T-helper 17 cell (primary cell): ENCODE results near the gene PKNOX1. TPM values are rescaled to one million over a fixed set of nuclear protein-coding genes. Genes with fewer than 3 reads are reported as not detected.
"Not testable (repeated sequence)": the region's sequence is repeated elsewhere in the genome, so short reads cannot be mapped to it uniquely, and the experiment has no call there.

Source experiments
- ATAC-seq: fragments of 150-1000 bp; cut with Tn5 transposase; 2 replicates; pipeline ENCODE4 v1.10.0; 2021; ENCODE audit warnings: mild to moderate bottlenecking, moderate library complexity
- DNase-seq, 3 donors: peaks; one replicate each; pipeline versions ENCODE4 v3.0.0 to v3.0.0-alpha.2; 2020 to 2021
- H3K9me3 ChIP-seq: one replicate; pipeline ENCODE4 v1.7.0; 2013; ENCODE audit warnings: low read length, mild to moderate bottlenecking; ENCODE audit not compliant: control insufficient read depth, poor library complexity, severe bottlenecking
- H3K27ac Mint-ChIP-seq: one replicate; pipeline ENCODE4 v1.8.0; 2022; ENCODE audit warnings: mild to moderate bottlenecking, moderate library complexity, mixed read lengths
- H3K27me3 Mint-ChIP-seq: one replicate; pipeline ENCODE4 v1.8.0; 2022; ENCODE audit warnings: mixed read lengths
- H3K36me3 Mint-ChIP-seq: one replicate; pipeline ENCODE4 v1.8.0; 2022; ENCODE audit warnings: low read depth, mixed read lengths
- H3K4me1 Mint-ChIP-seq: one replicate; pipeline ENCODE4 v1.8.0; 2022; ENCODE audit warnings: mild to moderate bottlenecking, mixed read lengths
- H3K4me3 Mint-ChIP-seq: one replicate; pipeline ENCODE4 v1.8.0; 2022; ENCODE audit warnings: mild to moderate bottlenecking, moderate library complexity, mixed read lengths
- total RNA-seq, 4 donors: library from RNA in 2 of 4; stranded (reverse) in 2 of 4; gene quantifications; one replicate each; pipeline ENCODE4 v1.2.3 and lab custom pipeline; 2022 to 2026

Gene PKNOX1
- total RNA-seq, 2 donors from 2014 or later: 11.5 to 15.3 TPM

DNA sequence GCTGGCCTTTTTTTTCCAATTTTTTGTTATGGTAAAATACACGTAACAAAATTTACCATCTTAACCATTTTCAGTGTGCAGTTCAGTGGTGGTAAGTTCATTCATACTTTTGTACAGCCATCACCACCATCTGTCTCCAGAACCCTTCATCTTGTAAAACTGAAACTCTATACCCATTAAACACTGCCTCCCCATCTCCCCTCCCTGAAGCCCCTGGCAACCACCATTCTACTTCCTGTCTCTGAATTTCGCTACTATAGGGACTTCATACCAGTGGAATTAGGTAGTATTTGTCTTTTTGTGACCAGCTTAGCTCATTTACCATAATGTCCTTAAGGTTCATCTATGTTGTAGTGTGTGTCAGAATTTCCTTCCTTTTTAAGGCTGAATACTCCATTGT, 8.7 kb downstream of the PKNOX1 start:
- H3K9me3 ChIP-seq: no peaks in the 10 kb centered on the region
- H3K27ac Mint-ChIP-seq: no peak overlapping the region
- no peaks in the 10 kb centered on the region for H3K27me3 Mint-ChIP-seq
- DNase-seq: no peak
- H3K4me3 Mint-ChIP-seq: no peak overlapping the region
- H3K4me1 Mint-ChIP-seq: peaks cover 11% of the 10 kb centered on the region
- no peaks in the 10 kb centered on the region for H3K36me3 Mint-ChIP-seq
- ATAC-seq: no peak

DNA sequence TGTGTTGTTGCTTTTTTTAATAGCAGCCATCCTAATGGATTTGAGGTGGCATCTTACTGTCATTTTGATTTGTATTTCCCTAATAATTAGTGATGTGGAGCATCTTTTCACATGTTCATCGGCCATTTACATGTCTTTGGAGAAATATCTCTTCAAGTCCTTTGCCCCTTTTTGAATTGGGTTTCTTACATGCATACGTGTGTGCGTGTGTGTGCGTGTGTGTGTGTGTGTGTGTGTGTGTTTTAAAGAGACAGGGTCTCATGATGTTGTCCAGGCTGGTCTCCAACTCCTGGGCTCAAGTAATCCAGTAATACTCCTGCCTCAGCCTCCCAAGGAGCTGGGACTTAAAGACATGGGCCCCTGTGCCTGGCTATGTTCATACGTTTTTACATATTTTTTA, 9.5 kb downstream of the PKNOX1 start:
- Mint-ChIP-seq H3K27ac (no peak overlapping the region), H3K27me3 (no peaks in the 10 kb centered on the region)
- no peaks in the 10 kb centered on the region for H3K9me3 ChIP-seq

DNA sequence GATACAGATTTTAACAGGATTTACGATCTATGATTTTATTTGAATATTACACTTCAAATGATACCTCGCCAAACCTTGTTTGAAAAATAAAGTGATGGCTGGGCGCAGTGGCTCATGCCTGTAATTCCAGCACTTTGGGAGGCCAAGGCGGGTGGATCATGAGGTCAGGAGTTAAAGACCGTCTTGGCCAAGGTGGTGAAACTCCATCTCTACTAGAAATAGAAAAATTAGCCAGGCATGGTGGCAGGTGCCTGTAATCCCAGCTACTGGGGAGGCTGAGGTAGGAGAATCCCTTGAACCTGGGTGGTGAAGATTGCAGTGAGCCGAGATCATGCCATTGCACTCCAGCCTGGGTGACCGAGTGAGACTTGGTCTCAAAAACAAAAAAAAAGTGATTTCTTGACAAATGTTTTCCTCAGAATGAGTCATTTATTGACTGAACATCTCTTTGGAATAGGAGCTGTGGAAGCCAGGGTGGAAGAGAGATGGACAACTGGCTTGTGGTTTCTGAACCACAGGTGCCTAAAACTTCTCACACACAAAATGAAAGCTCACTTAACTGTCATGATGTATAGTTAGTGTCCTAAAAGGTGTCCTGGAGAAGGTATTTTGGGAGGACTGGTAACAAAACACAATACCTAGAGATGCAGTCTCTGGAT, 11.9 kb downstream of the PKNOX1 start:
- Mint-ChIP-seq H3K4me3 (no peak overlapping the region), H3K27me3 (no peaks in the 10 kb centered on the region), H3K36me3 (no peaks in the 10 kb centered on the region), H3K27ac (no peak overlapping the region), H3K4me1 (peaks cover 18% of the 10 kb centered on the region)
- no peaks in the 10 kb centered on the region for H3K9me3 ChIP-seq
- DNase-seq: no peak
- no peak for ATAC-seq

More for the DNA sequence above, 9.5 kb downstream of the PKNOX1 start:
- DNase-seq (no peak), ATAC-seq (no peak)
- Mint-ChIP-seq H3K4me1 (peaks cover 12% of the 10 kb centered on the region), H3K4me3 (no peak overlapping the region), H3K36me3 (no peaks in the 10 kb centered on the region)

DNA sequence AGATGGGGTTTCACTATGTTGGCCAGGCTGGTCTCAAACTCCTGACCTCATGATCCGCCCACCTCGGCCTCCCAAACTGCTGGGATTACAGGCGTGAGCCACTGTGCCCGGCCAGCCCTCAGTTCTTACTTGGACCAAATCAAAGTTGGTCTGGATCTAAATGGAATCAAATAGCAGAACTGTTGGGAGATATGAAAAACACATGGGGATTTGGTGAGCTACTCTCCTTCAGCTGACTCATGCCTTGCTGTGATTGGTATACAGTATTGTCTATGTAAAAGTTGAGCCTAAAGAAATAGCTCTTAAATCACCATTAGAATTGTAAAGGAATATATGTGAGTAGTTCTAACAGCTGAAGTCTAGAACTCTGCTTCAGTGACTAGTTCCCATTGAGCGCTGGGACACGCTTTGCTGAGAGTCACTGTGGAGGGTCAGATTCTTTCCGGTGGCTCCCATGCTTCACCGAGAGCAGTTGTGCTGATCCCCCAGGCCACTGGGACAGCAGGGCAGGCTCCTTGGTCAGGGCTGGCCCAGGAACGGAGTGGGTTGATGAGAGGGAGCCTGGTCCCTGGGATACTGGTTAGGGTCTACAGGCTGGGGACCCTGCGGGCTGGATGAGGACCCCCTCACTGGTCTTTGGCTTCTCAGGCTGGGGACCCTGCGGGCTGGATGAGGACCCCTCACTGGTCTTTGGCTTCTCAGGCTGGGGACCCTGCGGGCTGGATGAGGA, 14.0 kb downstream of the PKNOX1 start:
- Mint-ChIP-seq H3K4me3 (no peak overlapping the region), H3K27ac (no peak overlapping the region), H3K36me3 (no peaks in the 10 kb centered on the region), H3K27me3 (no peaks in the 10 kb centered on the region), H3K4me1 (peaks cover 16% of the 10 kb centered on the region)
- no peak for DNase-seq
- ATAC-seq: no peak
- no peaks in the 10 kb centered on the region for H3K9me3 ChIP-seq

- ATAC-seq, H3K36me3 Mint-ChIP-seq, H3K4me3 Mint-ChIP-seq, H3K27ac Mint-ChIP-seq, H3K27me3 Mint-ChIP-seq, H3K9me3 ChIP-seq, DNase-seq: not testable (repeated sequence)
- peaks cover 16% of the 10 kb centered on the region for H3K4me1 Mint-ChIP-seq
Measured at GRCh38 chr21:42989370-42989769, 15.0 kb downstream of the PKNOX1 start.

DNA sequence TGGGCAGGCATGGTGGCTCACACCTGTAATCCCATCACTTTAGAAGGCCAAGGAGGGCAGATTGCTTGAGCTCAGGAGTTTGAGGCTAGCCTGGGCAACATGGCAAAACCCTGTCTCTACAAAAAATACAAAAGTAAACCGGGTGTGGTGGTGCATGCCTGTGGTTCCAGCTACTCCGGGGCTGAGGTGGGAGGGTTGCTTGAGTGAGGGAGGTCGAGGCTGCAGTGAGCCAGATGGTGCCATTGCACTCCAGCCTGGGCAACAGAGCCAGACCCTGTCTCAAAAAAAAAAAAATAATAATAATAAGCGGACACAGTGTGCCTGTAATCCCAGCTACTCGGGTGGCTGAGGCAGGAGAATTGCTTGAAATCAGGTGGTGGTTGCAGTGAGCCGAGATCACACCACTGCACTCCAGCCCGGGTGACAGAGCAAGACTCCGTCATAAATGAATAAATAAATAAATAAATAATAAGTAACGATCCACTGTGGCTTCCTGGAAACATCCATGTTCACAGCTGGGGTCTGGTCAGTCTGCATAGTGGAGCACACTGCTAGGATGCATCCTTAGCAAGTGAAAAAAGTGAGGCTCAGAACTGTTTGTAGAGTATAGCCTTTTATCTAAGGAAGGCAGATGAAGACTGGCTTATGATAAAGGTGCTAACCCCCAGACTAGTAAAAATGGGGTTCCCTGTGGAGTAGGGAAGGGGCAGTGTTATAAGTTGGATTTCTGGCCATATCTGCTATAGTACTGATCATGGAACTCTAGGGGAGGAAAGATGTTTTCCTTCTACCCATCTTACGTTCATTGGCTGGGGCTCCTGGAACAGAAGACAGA, 15.7 kb downstream of the PKNOX1 start:
- DNase-seq: no peak
- no peaks in the 10 kb centered on the region for H3K9me3 ChIP-seq
- Mint-ChIP-seq H3K4me1 (peaks cover 16% of the 10 kb centered on the region), H3K27me3 (no peaks in the 10 kb centered on the region), H3K4me3 (no peak overlapping the region), H3K27ac (no peak overlapping the region), H3K36me3 (no peaks in the 10 kb centered on the region)
- ATAC-seq: peak; percentile 36

- Mint-ChIP-seq H3K4me1 (peaks cover 19% of the 10 kb centered on the region), H3K27ac (no peak overlapping the region), H3K27me3 (no peaks in the 10 kb centered on the region), H3K36me3 (no peaks in the 10 kb centered on the region), H3K4me3 (no peak overlapping the region)
- DNase-seq (no peak), ATAC-seq (no peak)
- H3K9me3 ChIP-seq: no peaks in the 10 kb centered on the region
Measured at GRCh38 chr21:42991992-42992740, 17.8 kb downstream of the PKNOX1 start.

DNA sequence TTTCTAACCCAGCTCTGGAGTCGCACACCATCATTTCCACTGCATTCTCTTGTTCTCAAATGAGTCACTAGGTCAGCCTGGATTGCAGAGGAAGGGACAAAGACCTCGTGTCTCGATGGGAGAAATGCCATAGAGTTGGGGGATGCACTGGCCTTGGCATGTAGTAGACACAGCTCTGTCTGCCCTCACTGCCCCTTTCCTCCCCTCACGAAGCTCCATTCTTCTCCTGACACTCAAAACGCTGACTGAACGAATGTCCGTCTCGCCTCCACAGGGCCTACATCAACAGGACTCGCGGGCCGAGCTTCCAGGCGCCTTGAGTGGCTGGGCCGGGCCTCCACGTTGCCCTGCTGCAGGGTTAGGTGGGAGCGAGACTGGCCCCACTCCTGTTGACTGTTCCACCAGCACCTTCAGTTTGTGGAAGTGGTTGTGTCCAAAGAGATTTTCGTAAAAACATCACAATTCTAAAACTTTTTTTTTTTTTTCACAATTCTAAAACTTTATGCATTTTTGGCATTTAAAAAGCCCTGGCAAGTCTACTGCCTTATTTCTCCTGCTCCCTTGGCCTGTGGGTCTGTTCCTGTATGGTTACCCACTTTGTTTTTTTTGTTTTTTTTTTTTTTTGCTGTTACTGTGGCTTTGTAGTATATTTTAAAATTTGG, 18.8 kb downstream of the PKNOX1 start:
- H3K9me3 ChIP-seq: no peaks in the 10 kb centered on the region
- H3K27me3 Mint-ChIP-seq: no peaks in the 10 kb centered on the region
- H3K36me3 Mint-ChIP-seq: peaks cover 3% of the 10 kb centered on the region
- H3K27ac Mint-ChIP-seq: no peak overlapping the region
- H3K4me3 Mint-ChIP-seq: no peak overlapping the region
- no peak for ATAC-seq
- DNase-seq: no peak
- peaks cover 19% of the 10 kb centered on the region for H3K4me1 Mint-ChIP-seq

DNA sequence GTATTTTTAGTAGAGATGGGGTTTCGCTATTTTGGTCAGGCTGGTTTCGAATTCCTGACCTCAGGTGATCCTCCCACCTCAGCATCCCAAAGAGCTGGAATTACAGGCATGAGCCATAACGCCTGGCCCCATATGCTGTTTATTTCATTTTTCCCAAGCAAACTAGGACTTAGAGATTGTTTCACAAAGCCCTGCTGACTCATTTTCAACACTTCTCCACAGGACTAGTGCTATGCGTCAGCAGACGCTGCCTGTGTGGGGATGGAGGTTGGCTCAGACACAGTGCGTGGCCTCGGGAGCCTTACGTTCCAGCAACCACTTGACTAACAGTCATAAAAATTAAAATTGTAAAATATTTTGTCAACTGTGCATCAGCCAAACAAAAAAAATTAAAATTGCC, 22.7 kb downstream of the PKNOX1 start:
- H3K36me3 Mint-ChIP-seq: peaks cover 3% of the 10 kb centered on the region
- DNase-seq (no peak), ATAC-seq (no peak)
- no peaks in the 10 kb centered on the region for H3K9me3 ChIP-seq
- no peaks in the 10 kb centered on the region for H3K27me3 Mint-ChIP-seq
- H3K4me1 Mint-ChIP-seq: peaks cover 9% of the 10 kb centered on the region
- H3K27ac Mint-ChIP-seq: no peak overlapping the region
- H3K4me3 Mint-ChIP-seq: no peak overlapping the region

- H3K27me3 Mint-ChIP-seq, H3K27ac Mint-ChIP-seq, H3K36me3 Mint-ChIP-seq, DNase-seq, ATAC-seq, H3K9me3 ChIP-seq, H3K4me3 Mint-ChIP-seq, H3K4me1 Mint-ChIP-seq: not testable (repeated sequence)
Measured at GRCh38 chr21:42997983-42998382, 23.6 kb downstream of the PKNOX1 start.

DNA sequence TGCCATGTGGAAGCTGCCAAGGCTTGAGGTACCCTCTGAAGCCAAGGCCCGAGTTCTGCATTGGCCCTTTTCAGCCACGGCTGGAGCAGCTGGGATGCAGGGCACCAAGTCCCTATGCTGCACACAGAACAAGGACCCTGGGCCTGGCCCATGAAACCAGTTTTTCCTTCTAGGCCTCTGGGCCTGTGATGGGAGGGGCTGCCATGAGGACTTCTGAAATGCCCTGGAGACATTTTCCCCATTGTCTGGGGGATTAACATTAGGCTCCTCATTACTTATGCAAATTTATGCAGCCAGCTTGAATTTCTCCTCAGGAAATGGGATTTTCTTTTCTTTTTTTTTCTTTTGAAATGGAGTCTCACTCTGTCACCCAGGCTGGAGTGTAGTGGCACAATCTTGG, 24.8 kb downstream of the PKNOX1 start:
- not testable (repeated sequence) for DNase-seq, H3K9me3 ChIP-seq, ATAC-seq, H3K4me3 Mint-ChIP-seq, H3K4me1 Mint-ChIP-seq, H3K36me3 Mint-ChIP-seq, H3K27me3 Mint-ChIP-seq, H3K27ac Mint-ChIP-seq

- DNase-seq, H3K4me3 Mint-ChIP-seq, H3K36me3 Mint-ChIP-seq, H3K27ac Mint-ChIP-seq, ATAC-seq, H3K9me3 ChIP-seq, H3K27me3 Mint-ChIP-seq, H3K4me1 Mint-ChIP-seq: not testable (repeated sequence)
Measured at GRCh38 chr21:43000041-43000440, 25.7 kb downstream of the PKNOX1 start.
